ENCODE measurements around the gene RELL2. TPM values are rescaled to one million over a fixed set of nuclear protein-coding genes. Genes with fewer than 3 reads are reported as not detected.

RELL2 gene
- total RNA-seq, 1 experiment from 2014 or later: 8.7 TPM

DNA sequence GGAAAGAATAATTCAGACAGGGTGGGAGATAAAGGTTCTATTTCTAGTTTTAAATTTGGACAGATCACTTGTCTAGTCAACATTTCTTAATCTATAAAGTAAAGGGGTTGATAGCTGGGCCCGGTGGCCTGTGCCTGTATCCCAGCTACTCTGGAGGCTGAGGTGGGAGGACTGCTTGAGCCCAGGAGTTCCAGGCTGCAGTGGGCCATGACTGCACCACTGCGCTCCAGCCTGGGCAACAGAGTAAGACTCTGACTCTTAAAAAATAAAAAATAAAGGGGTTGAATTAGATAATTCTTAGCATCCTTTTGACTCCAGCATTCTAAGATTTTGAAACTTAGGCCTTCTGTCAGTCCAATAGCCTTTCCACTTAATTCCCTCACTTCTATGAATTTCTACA lies 28.8 kb upstream of the RELL2 start:
- RAD21 ChIA-PET (ENCODE audit: low non-redundant PET in 1 of 2, low total read pairs in 2 of 2, uncharacterized antibody in 2 of 2, unreplicated experiment in 2 of 2): no interaction called here
- no peak overlapping the region for H2AFZ ChIP-seq (ENCODE audit: low read depth, low read length, poor library complexity, severe bottlenecking)
- ATAC-seq: no peak
- H3K9me3 ChIP-seq (ENCODE audit: control insufficient read depth in 1 of 2, insufficient read depth in 1 of 2, low read depth in 1 of 2, low read length in 2 of 2): no peaks in the 10 kb centered on the region
- H3K4me1 ChIP-seq (ENCODE audit: control insufficient read depth in 1 of 2, insufficient read depth in 2 of 2, low read length in 2 of 2): peaks cover 11 to 25% of the 10 kb centered on the region in 2 experiments
- H3K79me2 ChIP-seq (ENCODE audit: insufficient read depth, low read length): peaks cover 98% of the 10 kb centered on the region
- POLR2A ChIA-PET: no interaction called here
- intact Hi-C loops (cut with micrococcal nuclease): no loop called here
- no peak overlapping the region for H3K9ac ChIP-seq (ENCODE audit: low read length)
- TF ChIP-seq, protein P1, sequence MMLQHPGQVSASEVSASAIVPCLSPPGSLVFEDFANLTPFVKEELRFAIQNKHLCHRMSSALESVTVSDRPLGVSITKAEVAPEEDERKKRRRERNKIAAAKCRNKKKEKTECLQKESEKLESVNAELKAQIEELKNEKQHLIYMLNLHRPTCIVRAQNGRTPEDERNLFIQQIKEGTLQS (IDR thresholded peaks at IDR 0.05): no peak
- TF ChIP-seq, protein P2, sequence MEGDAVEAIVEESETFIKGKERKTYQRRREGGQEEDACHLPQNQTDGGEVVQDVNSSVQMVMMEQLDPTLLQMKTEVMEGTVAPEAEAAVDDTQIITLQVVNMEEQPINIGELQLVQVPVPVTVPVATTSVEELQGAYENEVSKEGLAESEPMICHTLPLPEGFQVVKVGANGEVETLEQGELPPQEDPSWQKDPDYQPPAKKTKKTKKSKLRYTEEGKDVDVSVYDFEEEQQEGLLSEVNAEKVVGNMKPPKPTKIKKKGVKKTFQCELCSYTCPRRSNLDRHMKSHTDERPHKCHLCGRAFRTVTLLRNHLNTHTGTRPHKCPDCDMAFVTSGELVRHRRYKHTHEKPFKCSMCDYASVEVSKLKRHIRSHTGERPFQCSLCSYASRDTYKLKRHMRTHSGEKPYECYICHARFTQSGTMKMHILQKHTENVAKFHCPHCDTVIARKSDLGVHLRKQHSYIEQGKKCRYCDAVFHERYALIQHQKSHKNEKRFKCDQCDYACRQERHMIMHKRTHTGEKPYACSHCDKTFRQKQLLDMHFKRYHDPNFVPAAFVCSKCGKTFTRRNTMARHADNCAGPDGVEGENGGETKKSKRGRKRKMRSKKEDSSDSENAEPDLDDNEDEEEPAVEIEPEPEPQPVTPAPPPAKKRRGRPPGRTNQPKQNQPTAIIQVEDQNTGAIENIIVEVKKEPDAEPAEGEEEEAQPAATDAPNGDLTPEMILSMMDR (IDR thresholded peaks at IDR 0.05 in 2 of 3, conservative IDR thresholded peaks at IDR 0.05 in 1 of 3; ENCODE audit: borderline replicate concordance in 1 of 3, insufficient read depth in 1 of 3, low read depth in 2 of 3, low read length in 2 of 3): no peak
- TF ChIP-seq ZNF274 (IDR thresholded peaks at IDR 0.05; ENCODE audit: low read depth, low read length): no peak
- no peak overlapping the region for H3K4me3 ChIP-seq (replicated peaks in 1 of 2; ENCODE audit: low read depth in 1 of 2, low read length in 2 of 2)
- no peak overlapping the region for H3K4me2 ChIP-seq (ENCODE audit: low read length)
- DNase-seq (ENCODE audit: low read depth, low spot score): no peak
- no peaks in the 10 kb centered on the region for H3K36me3 ChIP-seq (ENCODE audit: control insufficient read depth in 1 of 2, insufficient read depth in 2 of 2, low read length in 2 of 2)
- H3K9me2 ChIP-seq (ENCODE audit: insufficient read depth): no peaks in the 10 kb centered on the region
- peaks cover 6% of the 10 kb centered on the region; the same call in 1 of the 2 replicates for H4K20me1 ChIP-seq (ENCODE audit: insufficient read depth)
- H3K27ac ChIP-seq (ENCODE audit: low read depth, low read length): no peak overlapping the region
- CTCF ChIA-PET: interaction anchor here (1.3 kb wide), 1 partner anchor 11 kb away, joined by 4 read pairs; the partner anchor contains the start of gene DIAPH1
- no TSS peak for BruUV-seq (replicated peaks)
- H3K27me3 ChIP-seq (ENCODE audit: insufficient read depth, low read length): no peaks in the 10 kb centered on the region

DNA sequence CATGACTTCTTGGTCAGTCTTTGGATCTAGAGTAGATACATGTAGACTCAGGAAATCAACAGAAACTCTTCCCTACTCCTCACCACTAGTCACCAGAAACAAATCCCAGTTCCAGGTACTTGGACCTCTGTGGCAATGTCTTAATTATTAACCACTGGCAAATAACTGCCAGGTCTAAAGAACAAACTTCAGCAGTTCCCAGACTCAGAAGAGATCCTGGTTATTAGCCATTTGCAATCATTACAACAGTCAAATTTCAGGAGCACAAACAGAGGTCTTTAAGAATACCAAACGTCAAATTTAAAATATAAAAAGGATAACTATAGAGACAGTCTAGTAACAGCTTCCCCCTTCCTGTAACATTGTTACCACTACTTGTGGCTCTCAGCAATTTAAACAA lies 28.2 kb upstream of the RELL2 start:
- Histone ChIP-seq H3K36me3 (ENCODE audit: control insufficient read depth in 1 of 2, insufficient read depth in 2 of 2, low read length in 2 of 2) (no peaks in the 10 kb centered on the region), H3K9me2 (ENCODE audit: insufficient read depth) (no peaks in the 10 kb centered on the region), H3K9ac (ENCODE audit: low read length) (no peak overlapping the region), H4K20me1 (ENCODE audit: insufficient read depth) (peaks cover 6% of the 10 kb centered on the region; the same call in 1 of the 2 replicates), H3K27ac (ENCODE audit: low read depth, low read length) (no peak overlapping the region), H3K27me3 (ENCODE audit: insufficient read depth, low read length) (no peaks in the 10 kb centered on the region), H3K4me3 (replicated peaks in 1 of 2; ENCODE audit: low read depth in 1 of 2, low read length in 2 of 2) (no peak overlapping the region), H3K4me1 (ENCODE audit: control insufficient read depth in 1 of 2, insufficient read depth in 2 of 2, low read length in 2 of 2) (peaks cover 11 to 25% of the 10 kb centered on the region in 2 experiments), H3K9me3 (ENCODE audit: control insufficient read depth in 1 of 2, insufficient read depth in 1 of 2, low read depth in 1 of 2, low read length in 2 of 2) (no peaks in the 10 kb centered on the region), H2AFZ (ENCODE audit: low read depth, low read length, poor library complexity, severe bottlenecking) (no peak overlapping the region), H3K4me2 (ENCODE audit: low read length) (no peak overlapping the region), H3K79me2 (ENCODE audit: insufficient read depth, low read length) (peaks cover 98% of the 10 kb centered on the region)
- no TSS peak for BruUV-seq (replicated peaks)
- ChIA-PET RAD21 (ENCODE audit: low non-redundant PET in 1 of 2, low total read pairs in 2 of 2, uncharacterized antibody in 2 of 2, unreplicated experiment in 2 of 2) (no interaction called here), POLR2A (no interaction called here), CTCF (interaction anchor here (0.9 to 1.3 kb wide), 2 partner anchors 10 to 15 kb away, joined by 4 to 5 read pairs; partner anchors contain the start of gene DIAPH1)
- ATAC-seq (no peak), DNase-seq (ENCODE audit: low read depth, low spot score) (no peak)
- intact Hi-C loops (cut with micrococcal nuclease): no loop called here
- TF ChIP-seq, protein P3, sequence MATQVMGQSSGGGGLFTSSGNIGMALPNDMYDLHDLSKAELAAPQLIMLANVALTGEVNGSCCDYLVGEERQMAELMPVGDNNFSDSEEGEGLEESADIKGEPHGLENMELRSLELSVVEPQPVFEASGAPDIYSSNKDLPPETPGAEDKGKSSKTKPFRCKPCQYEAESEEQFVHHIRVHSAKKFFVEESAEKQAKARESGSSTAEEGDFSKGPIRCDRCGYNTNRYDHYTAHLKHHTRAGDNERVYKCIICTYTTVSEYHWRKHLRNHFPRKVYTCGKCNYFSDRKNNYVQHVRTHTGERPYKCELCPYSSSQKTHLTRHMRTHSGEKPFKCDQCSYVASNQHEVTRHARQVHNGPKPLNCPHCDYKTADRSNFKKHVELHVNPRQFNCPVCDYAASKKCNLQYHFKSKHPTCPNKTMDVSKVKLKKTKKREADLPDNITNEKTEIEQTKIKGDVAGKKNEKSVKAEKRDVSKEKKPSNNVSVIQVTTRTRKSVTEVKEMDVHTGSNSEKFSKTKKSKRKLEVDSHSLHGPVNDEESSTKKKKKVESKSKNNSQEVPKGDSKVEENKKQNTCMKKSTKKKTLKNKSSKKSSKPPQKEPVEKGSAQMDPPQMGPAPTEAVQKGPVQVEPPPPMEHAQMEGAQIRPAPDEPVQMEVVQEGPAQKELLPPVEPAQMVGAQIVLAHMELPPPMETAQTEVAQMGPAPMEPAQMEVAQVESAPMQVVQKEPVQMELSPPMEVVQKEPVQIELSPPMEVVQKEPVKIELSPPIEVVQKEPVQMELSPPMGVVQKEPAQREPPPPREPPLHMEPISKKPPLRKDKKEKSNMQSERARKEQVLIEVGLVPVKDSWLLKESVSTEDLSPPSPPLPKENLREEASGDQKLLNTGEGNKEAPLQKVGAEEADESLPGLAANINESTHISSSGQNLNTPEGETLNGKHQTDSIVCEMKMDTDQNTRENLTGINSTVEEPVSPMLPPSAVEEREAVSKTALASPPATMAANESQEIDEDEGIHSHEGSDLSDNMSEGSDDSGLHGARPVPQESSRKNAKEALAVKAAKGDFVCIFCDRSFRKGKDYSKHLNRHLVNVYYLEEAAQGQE (IDR thresholded peaks at IDR 0.05; ENCODE audit: low read depth): no peak
- TF ChIP-seq, protein P1 (IDR thresholded peaks at IDR 0.05): no peak
- no peak for TF ChIP-seq EZH2 (IDR thresholded peaks at IDR 0.05)
- no peak for TF ChIP-seq YY1 (IDR thresholded peaks at IDR 0.05; ENCODE audit: extremely low read depth, insufficient replicate concordance, low read depth, low read length)
- no peak for TF ChIP-seq SRF (IDR thresholded peaks at IDR 0.05; ENCODE audit: low read depth)
- TF ChIP-seq, protein P2 (IDR thresholded peaks at IDR 0.05 in 2 of 3, conservative IDR thresholded peaks at IDR 0.05 in 1 of 3; ENCODE audit: borderline replicate concordance in 1 of 3, insufficient read depth in 1 of 3, low read depth in 2 of 3, low read length in 2 of 3): no peak
- no peak for TF ChIP-seq SP1 (IDR thresholded peaks at IDR 0.05; ENCODE audit: low read depth)
- TF ChIP-seq, protein P4, sequence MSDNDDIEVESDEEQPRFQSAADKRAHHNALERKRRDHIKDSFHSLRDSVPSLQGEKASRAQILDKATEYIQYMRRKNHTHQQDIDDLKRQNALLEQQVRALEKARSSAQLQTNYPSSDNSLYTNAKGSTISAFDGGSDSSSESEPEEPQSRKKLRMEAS (IDR thresholded peaks at IDR 0.05): no peak
- TF ChIP-seq ZNF274 (IDR thresholded peaks at IDR 0.05; ENCODE audit: low read depth, low read length): no peak

All from HCT116 (cell line).